Tibial artery (tissue), 4 donors: Measurements from ENCODE around the gene CNTNAP2.
A peak's percentile ranks its signal among the peaks of the same experiment; 100 is the strongest.

Source experiments
- DNase-seq, 2 donors: peaks; one replicate each; pipeline ENCODE4 v3.0.0-alpha.2; 2019
- H3K27ac ChIP-seq, 2 donors: fragments of 200-600 bp; sonication (generic) in 1 of 2; 1 replicate in 1 of 2; 2 replicates in 1 of 2; pipeline ENCODE4 v1.5.1; 2018 to 2019; ENCODE audit warnings: mild to moderate bottlenecking in 1 of 2
- H3K27me3 ChIP-seq, 2 donors: fragments of 200-600 bp; sonication (generic) in 1 of 2; one replicate each; pipeline versions ENCODE4 v1.5.1 to v1.6.0; 2016 to 2019
- H3K36me3 ChIP-seq, 3 donors: fragments of 200-600 bp; sonication (generic) in 2 of 3; one replicate each; pipeline ENCODE4 v1.5.1; 2016 to 2019; ENCODE audit warnings: mild to moderate bottlenecking in 2 of 3
- H3K4me1 ChIP-seq, 4 donors: fragments of 200-600 bp; sonication (generic) in 2 of 4; 1 replicate in 3 of 4; 2 replicates in 1 of 4; pipeline ENCODE4 v1.5.1; 2016 to 2019
- H3K4me3 ChIP-seq, 2 donors: fragments of 200-600 bp; sonication (generic) in 1 of 2; 1 replicate in 1 of 2; 2 replicates in 1 of 2; pipeline ENCODE4 v1.5.1; 2018 to 2019; ENCODE audit warnings: mild to moderate bottlenecking in 2 of 2
- H3K9me3 ChIP-seq, 3 donors: fragments of 200-600 bp; sonication (generic) in 1 of 3; one replicate each; pipeline ENCODE4 v1.5.1; 2016 to 2019
- CTCF ChIP-seq, 2 experiments: fragments of 200-600 bp in 1 of 2; fragments of 450-650 bp in 1 of 2; IDR thresholded peaks; one replicate each; pipeline ENCODE4 v1.5.1; 2017 to 2019; ENCODE audit warnings: antibody characterized with exemption in 2 of 2, mild to moderate bottlenecking in 1 of 2, moderate library complexity in 1 of 2
- intact Hi-C: fragments of 100-400 bp; cut with DNase I; formaldehyde crosslinking; loops from one replicate; pipeline ENCODE4 v1.15.0; 2023; ENCODE audit warnings: low total_unique reads

CNTNAP2 gene

GRCh38 chr7:148079206-148080080, 1962.8 kb downstream of the CNTNAP2 start:
- intact Hi-C loops, result no loop called here
- peaks cover 0 to 43% (median 4%) of the 10 kb centered on the region in 4 donors for H3K4me1 ChIP-seq
- no peak overlapping the region for H3K27ac ChIP-seq
- no peak overlapping the region for H3K4me3 ChIP-seq
- DNase-seq, result no peak
- no peaks in the 10 kb centered on the region for H3K9me3 ChIP-seq
- H3K27me3 ChIP-seq, result no peaks in the 10 kb centered on the region
- no peaks in the 10 kb centered on the region for H3K36me3 ChIP-seq
- no peak for TF ChIP-seq CTCF (IDR thresholded peaks at IDR 0.05)

GRCh38 chr7:148083448-148083847, 1966.8 kb downstream of the CNTNAP2 start:
- Histone ChIP-seq H3K27me3 (no peaks in the 10 kb centered on the region), H3K9me3 (no peaks in the 10 kb centered on the region), H3K4me1 (peaks cover 0 to 25% (median 2%) of the 10 kb centered on the region in 4 donors), H3K27ac (no peak overlapping the region), H3K36me3 (no peaks in the 10 kb centered on the region), H3K4me3 (no peak overlapping the region)
- intact Hi-C loops, result no loop called here
- DNase-seq, result no peak
- TF ChIP-seq CTCF (IDR thresholded peaks at IDR 0.05), result no peak

DNA sequence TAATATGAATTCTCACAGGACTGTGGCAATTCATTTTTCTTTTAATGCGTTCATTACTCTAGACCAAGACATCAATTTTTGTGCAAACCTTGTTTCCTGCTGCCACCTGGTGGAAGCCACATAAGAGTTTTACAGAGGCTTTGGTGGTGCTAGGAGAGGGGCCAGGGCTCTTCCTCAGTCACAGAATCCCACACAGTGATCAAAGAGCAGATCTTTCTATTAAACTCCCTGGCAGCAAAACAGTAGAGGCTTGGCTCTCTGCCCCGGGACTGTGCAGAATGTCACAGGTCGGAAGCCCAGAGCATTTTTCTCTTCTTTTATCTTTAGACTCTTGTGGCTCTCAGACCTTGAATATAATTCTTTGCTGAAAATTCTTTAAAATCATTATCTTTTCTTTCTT, 1967.5 kb downstream of the CNTNAP2 start:
- Histone ChIP-seq H3K27me3 (no peaks in the 10 kb centered on the region), H3K27ac (no peak overlapping the region), H3K4me1 (peaks cover 0 to 19% (median 2%) of the 10 kb centered on the region in 4 donors), H3K4me3 (no peak overlapping the region), H3K36me3 (no peaks in the 10 kb centered on the region), H3K9me3 (no peaks in the 10 kb centered on the region)
- no peak for DNase-seq
- intact Hi-C loops, result no loop called here
- peak; percentile 49 to 52 for TF ChIP-seq CTCF (IDR thresholded peaks at IDR 0.05)

GRCh38 chr7:148091882-148092281, 1975.3 kb downstream of the CNTNAP2 start:
- Histone ChIP-seq H3K4me3 (no peak overlapping the region), H3K36me3 (no peaks in the 10 kb centered on the region), H3K9me3 (no peaks in the 10 kb centered on the region), H3K4me1 (no peaks in the 10 kb centered on the region), H3K27me3 (peaks cover 0 to 4% of the 10 kb centered on the region in 2 donors), H3K27ac (no peak overlapping the region)
- intact Hi-C loops, result no loop called here
- no peak for TF ChIP-seq CTCF (IDR thresholded peaks at IDR 0.05)
- DNase-seq, result no peak

DNA sequence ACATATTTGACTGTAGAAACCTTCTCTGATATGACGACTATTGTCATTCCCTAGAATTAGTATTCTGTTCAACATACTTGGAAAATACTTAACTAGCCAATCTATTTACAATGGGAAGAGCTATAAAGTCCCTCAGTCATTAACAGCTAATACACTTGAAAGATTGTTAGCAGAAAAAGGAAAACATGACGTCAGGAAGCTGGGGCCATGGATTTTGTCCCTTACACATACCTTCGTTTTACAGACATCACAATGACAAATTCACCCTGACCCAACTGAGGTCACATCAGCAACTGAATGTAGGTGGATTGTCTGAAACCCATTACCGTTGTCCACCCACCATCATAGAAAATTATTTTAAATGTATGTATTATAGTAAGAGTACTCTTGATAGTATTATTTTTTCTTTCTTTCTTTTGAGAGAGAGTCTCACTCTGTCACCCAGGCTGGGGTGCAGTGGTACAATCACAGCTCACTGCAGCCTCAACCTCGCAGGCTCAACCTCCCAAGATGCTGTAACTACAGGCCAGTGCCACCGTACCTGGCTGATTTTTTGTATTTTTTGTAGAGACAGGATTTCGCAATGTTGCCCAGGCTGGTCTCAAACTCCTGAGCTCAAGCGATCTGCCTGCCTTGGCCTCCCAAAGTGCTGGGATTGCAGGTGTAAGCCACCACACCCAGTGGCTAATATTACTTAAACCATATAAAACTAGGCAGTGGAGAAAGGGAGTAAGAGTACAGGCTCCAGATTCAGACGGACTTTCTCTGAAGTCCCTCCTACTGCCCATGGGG, 1977.0 kb downstream of the CNTNAP2 start:
- Histone ChIP-seq H3K36me3 (no peaks in the 10 kb centered on the region), H3K27ac (no peak overlapping the region), H3K4me3 (no peak overlapping the region), H3K9me3 (no peaks in the 10 kb centered on the region), H3K4me1 (no peaks in the 10 kb centered on the region), H3K27me3 (peaks cover 0 to 4% of the 10 kb centered on the region in 2 donors)
- TF ChIP-seq CTCF (IDR thresholded peaks at IDR 0.05), result no peak
- DNase-seq, result no peak
- intact Hi-C loops, result no loop called here
